H9 (cell line): ENCODE data around the gene KCTD19. TPM values are rescaled to one million over a fixed set of nuclear protein-coding genes. Genes with fewer than 3 reads are reported as not detected.
A peak's percentile ranks its signal among the peaks of the same experiment; 100 is the strongest.

Experiments used
- DNase-seq: peaks from one replicate; pipeline ENCODE4 v3.0.0-alpha.2; 2017
- H2AFZ ChIP-seq: one replicate; pipeline ENCODE4 v1.6.1; 2013; ENCODE audit warnings: mild to moderate bottlenecking, low read length, control low read depth, moderate library complexity
- H2AK5ac ChIP-seq: 2 replicates; pipeline ENCODE4 v1.6.1; 2013; ENCODE audit warnings: low read length, control low read depth, mixed read lengths; ENCODE audit not compliant: insufficient read length
- H2BK120ac ChIP-seq: one replicate; pipeline ENCODE4 v1.6.1; 2013; ENCODE audit warnings: low read depth, mild to moderate bottlenecking, low read length, control low read depth, inconsistent platforms; ENCODE audit not compliant: poor library complexity, severe bottlenecking
- H2BK12ac ChIP-seq: 2 replicates; pipeline ENCODE4 v1.6.1; 2013; ENCODE audit warnings: low read length, control low read depth, mixed read lengths, low read depth; ENCODE audit not compliant: insufficient read length
- H2BK15ac ChIP-seq: 2 replicates; pipeline ENCODE4 v1.6.1; 2013; ENCODE audit warnings: low read depth, low read length, control low read depth
- H2BK20ac ChIP-seq: one replicate; pipeline ENCODE4 v1.6.1; 2013; ENCODE audit warnings: low read depth, mild to moderate bottlenecking, low read length, control low read depth, inconsistent platforms; ENCODE audit not compliant: poor library complexity, severe bottlenecking
- H2BK5ac ChIP-seq: 2 replicates; pipeline ENCODE4 v1.6.1; 2013; ENCODE audit warnings: low read length, control low read depth, mixed read lengths; ENCODE audit not compliant: insufficient read length
- H3K14ac ChIP-seq: 2 replicates; pipeline ENCODE4 v1.6.1; 2013; ENCODE audit warnings: low read length, control low read depth; ENCODE audit not compliant: insufficient read depth
- H3K18ac ChIP-seq: 2 replicates; pipeline ENCODE4 v1.6.1; 2013; ENCODE audit warnings: low read depth, mild to moderate bottlenecking, mixed read lengths, low read length, control low read depth; ENCODE audit not compliant: insufficient read length
- H3K23ac ChIP-seq: 2 replicates; pipeline ENCODE4 v1.6.1; 2013; ENCODE audit warnings: low read length, control low read depth, mixed read lengths, low read depth; ENCODE audit not compliant: insufficient read length
- H3K23me2 ChIP-seq: 2 replicates; pipeline ENCODE4 v1.6.1; 2013; ENCODE audit warnings: low read depth, mild to moderate bottlenecking, mixed read lengths, low read length, control low read depth; ENCODE audit not compliant: insufficient read length, poor library complexity, severe bottlenecking
- H3K27ac ChIP-seq: 2 replicates; pipeline ENCODE4 v1.5.1; 2013; ENCODE audit warnings: low read length, control low read depth, mixed read lengths, low read depth; ENCODE audit not compliant: insufficient read length
- H3K27me3 ChIP-seq: 2 replicates; pipeline ENCODE4 v1.6.1; 2013; ENCODE audit warnings: low read length, control low read depth, inconsistent platforms; ENCODE audit not compliant: insufficient read depth
- H3K4ac ChIP-seq: 2 replicates; pipeline ENCODE4 v1.6.1; 2013; ENCODE audit warnings: low read depth, mild to moderate bottlenecking, control low read depth, inconsistent platforms, low read length, moderate library complexity
- H3K4me1 ChIP-seq: 2 replicates; pipeline ENCODE4 v1.6.1; 2013; ENCODE audit warnings: low read length, control low read depth, inconsistent platforms; ENCODE audit not compliant: insufficient read depth
- H3K4me2 ChIP-seq: 2 replicates; pipeline ENCODE4 v1.6.1; 2013; ENCODE audit warnings: low read length, control low read depth, mixed read lengths; ENCODE audit not compliant: insufficient read length, insufficient read depth
- H3K56ac ChIP-seq: 2 replicates; pipeline ENCODE4 v1.6.1; 2013; ENCODE audit warnings: low read depth, mild to moderate bottlenecking, mixed read lengths, low read length, control low read depth; ENCODE audit not compliant: insufficient read length
- H3K79me1 ChIP-seq: 2 replicates; pipeline ENCODE4 v1.6.1; 2013; ENCODE audit warnings: low read depth, mild to moderate bottlenecking, moderate library complexity, low read length, control low read depth, inconsistent platforms; ENCODE audit not compliant: insufficient read depth, poor library complexity, severe bottlenecking
- H3K79me2 ChIP-seq: 2 replicates; pipeline ENCODE4 v1.6.1; 2013; ENCODE audit warnings: low read length, control low read depth, inconsistent platforms; ENCODE audit not compliant: insufficient read depth
- H3K9ac ChIP-seq: 2 replicates; pipeline ENCODE4 v1.6.1; 2013; ENCODE audit warnings: low read length, control low read depth, mixed read lengths; ENCODE audit not compliant: insufficient read length; ENCODE audit errors: extremely low read depth
- H3K9me3 ChIP-seq: one replicate; pipeline ENCODE4 v1.6.1; 2013; ENCODE audit warnings: low read depth, low read length, inconsistent platforms; ENCODE audit not compliant: control insufficient read depth
- H3T11ph ChIP-seq: one replicate; pipeline ENCODE4 v1.6.1; 2013; ENCODE audit warnings: mild to moderate bottlenecking, low read length, control low read depth, inconsistent platforms
- H4K20me1 ChIP-seq: one replicate; pipeline ENCODE4 v1.6.1; 2013; ENCODE audit not compliant: control insufficient read depth, insufficient read length, insufficient read depth
- H4K5ac ChIP-seq: 2 replicates; pipeline ENCODE4 v1.6.1; 2013; ENCODE audit warnings: low read depth, mild to moderate bottlenecking, mixed read lengths, low read length, control low read depth; ENCODE audit not compliant: insufficient read length
- H4K8ac ChIP-seq: replicated peaks from 2 replicates; pipeline ENCODE4 v1.6.1; 2013; ENCODE audit warnings: low read length, control low read depth, mixed read lengths, low read depth; ENCODE audit not compliant: insufficient read length
- H4K91ac ChIP-seq: 2 replicates; pipeline ENCODE4 v1.6.1; 2013; ENCODE audit warnings: low read depth, mild to moderate bottlenecking, moderate library complexity, mixed read lengths, low read length, control low read depth; ENCODE audit not compliant: insufficient read length
- H3K27ac Mint-ChIP-seq, 3 experiments: 2 replicates in 2 of 3; 3 replicates in 1 of 3; pipeline ENCODE4 v1.8.0; 2020 to 2021; ENCODE audit warnings: mixed read lengths in 3 of 3, mild to moderate bottlenecking in 1 of 3, moderate library complexity in 1 of 3
- H3K27me3 Mint-ChIP-seq: 2 replicates; pipeline ENCODE4 v1.8.0; 2021; ENCODE audit warnings: low read depth, mild to moderate bottlenecking, moderate library complexity, mixed read lengths
- H3K36me3 Mint-ChIP-seq, 3 experiments: 2 replicates in 2 of 3; 3 replicates in 1 of 3; pipeline ENCODE4 v1.8.0; 2020 to 2021; ENCODE audit warnings: low read depth in 3 of 3, mixed read lengths in 3 of 3; ENCODE audit not compliant: insufficient read depth in 1 of 3
- H3K4me1 Mint-ChIP-seq, 2 experiments: 2 replicates each; pipeline ENCODE4 v1.8.0; 2020; ENCODE audit warnings: mixed read lengths in 2 of 2
- H3K4me3 Mint-ChIP-seq, 2 experiments: 2 replicates in 1 of 2; 3 replicates in 1 of 2; pipeline ENCODE4 v1.8.0; 2020 to 2021; ENCODE audit warnings: mild to moderate bottlenecking in 2 of 2, mixed read lengths in 2 of 2, moderate library complexity in 1 of 2
- H3K9me3 Mint-ChIP-seq, 2 experiments: 2 replicates in 1 of 2; 3 replicates in 1 of 2; pipeline ENCODE4 v1.8.0; 2020; ENCODE audit warnings: mild to moderate bottlenecking in 2 of 2, mixed read lengths in 2 of 2, moderate library complexity in 1 of 2
- WGBS: extraction: QIAGEN DNeasy Blood & Tissue Kit; methylation state at CpG from one replicate; pipeline ENCODE4 v1.1.7; 2013; ENCODE audit warnings: missing lambda C conversion rate, low lambda C conversion rate, mixed read lengths; ENCODE audit not compliant: insufficient read length; ENCODE audit errors: extremely low coverage; 5-methylcytosine and 5-hydroxymethylcytosine counted together
- total RNA-seq: library from RNA; stranded (reverse); gene quantifications from 2 replicates; pipeline ENCODE4 v1.2.1, GENCODE V29; 2021
- TF ChIP-seq, protein P1 (sequence below): fragments of 200-600 bp; sonication (generic); conservative IDR thresholded peaks from 3 replicates; pipeline ENCODE4 v1.8.0; 2021; ENCODE audit warnings: antibody characterized with exemption, mild to moderate bottlenecking

KCTD19 gene
- total RNA-seq, 1 experiment from 2014 or later: 0.13 TPM

GRCh38 chr16:67311607-67312488 is 14.7 kb downstream of the KCTD19 start:
- Histone ChIP-seq H3T11ph (no peak overlapping the region), H3K4me1 (no peaks in the 10 kb centered on the region), H2AFZ (no peak overlapping the region), H3K79me1 (no peaks in the 10 kb centered on the region), H2AK5ac (no peak overlapping the region), H3K14ac (no peak overlapping the region), H2BK20ac (no peak overlapping the region), H3K4me2 (no peak overlapping the region), H4K91ac (no peak overlapping the region), H3K9ac (no peak overlapping the region), H4K20me1 (no peaks in the 10 kb centered on the region), H3K4ac (no peak overlapping the region), H2BK12ac (no peak overlapping the region), H2BK120ac (no peak overlapping the region), H3K23me2 (no peaks in the 10 kb centered on the region), H3K27me3 (no peaks in the 10 kb centered on the region), H2BK15ac (no peak overlapping the region), H3K23ac (peak overlapping the region; percentile 20), H3K27ac (no peak overlapping the region), H4K8ac (no peak overlapping the region), H3K56ac (no peak overlapping the region), H3K18ac (no peak overlapping the region), H3K9me3 (no peaks in the 10 kb centered on the region), H2BK5ac (no peak overlapping the region), H4K5ac (no peak overlapping the region), H3K79me2 (no peaks in the 10 kb centered on the region)
- no peaks in the 10 kb centered on the region for H3K36me3 Mint-ChIP-seq
- H3K4me1 Mint-ChIP-seq: no peaks in the 10 kb centered on the region
- WGBS: no CpG with 5 or more reads among the region's 5 CpGs
- peaks cover 25% of the 10 kb centered on the region for H3K27me3 Mint-ChIP-seq
- TF ChIP-seq, protein P1, sequence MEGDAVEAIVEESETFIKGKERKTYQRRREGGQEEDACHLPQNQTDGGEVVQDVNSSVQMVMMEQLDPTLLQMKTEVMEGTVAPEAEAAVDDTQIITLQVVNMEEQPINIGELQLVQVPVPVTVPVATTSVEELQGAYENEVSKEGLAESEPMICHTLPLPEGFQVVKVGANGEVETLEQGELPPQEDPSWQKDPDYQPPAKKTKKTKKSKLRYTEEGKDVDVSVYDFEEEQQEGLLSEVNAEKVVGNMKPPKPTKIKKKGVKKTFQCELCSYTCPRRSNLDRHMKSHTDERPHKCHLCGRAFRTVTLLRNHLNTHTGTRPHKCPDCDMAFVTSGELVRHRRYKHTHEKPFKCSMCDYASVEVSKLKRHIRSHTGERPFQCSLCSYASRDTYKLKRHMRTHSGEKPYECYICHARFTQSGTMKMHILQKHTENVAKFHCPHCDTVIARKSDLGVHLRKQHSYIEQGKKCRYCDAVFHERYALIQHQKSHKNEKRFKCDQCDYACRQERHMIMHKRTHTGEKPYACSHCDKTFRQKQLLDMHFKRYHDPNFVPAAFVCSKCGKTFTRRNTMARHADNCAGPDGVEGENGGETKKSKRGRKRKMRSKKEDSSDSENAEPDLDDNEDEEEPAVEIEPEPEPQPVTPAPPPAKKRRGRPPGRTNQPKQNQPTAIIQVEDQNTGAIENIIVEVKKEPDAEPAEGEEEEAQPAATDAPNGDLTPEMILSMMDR: no peak
- H3K9me3 Mint-ChIP-seq: no peaks in the 10 kb centered on the region
- H3K27ac Mint-ChIP-seq: no peak overlapping the region
- H3K4me3 Mint-ChIP-seq: no peak overlapping the region
- no peak for DNase-seq
